ENCODE measurements around the gene FNDC3B. TPM values are rescaled to one million over a fixed set of nuclear protein-coding genes. Genes with fewer than 3 reads are reported as not detected.
A peak's percentile ranks its signal among the peaks of the same experiment; 100 is the strongest.

The FNDC3B gene

DNA sequence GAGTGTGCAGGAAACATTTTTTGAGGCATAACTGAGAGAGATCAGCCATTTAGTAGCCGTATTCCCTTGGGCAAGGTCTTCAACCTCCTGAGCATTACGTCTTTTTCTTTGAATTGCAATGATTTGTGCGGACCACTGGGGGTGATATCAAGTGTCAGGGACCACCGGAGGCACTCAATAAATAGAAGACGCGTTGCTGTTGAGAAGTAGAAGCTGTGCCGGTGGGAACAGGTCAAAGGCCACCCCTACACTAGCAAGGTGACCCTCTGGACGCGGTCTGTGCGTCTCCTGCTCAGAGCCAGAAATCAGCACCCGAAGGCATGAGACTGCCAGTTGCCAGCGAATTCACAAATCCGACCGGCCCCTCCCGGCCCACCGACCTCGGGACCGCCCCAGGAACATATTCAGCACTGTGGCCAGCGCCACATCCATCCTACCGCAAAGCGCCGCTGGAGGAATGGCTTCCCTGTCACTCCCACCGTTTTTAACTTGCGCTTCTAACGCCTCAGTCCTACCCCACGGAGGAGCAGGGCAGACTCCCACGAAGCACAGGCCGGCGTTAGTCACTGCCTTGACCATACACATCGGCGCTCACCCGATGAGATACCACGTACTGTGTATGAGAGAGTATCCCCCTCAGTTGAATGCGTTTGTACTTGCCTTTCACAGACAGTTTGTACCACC lies 410.2 kb downstream of the FNDC3B start:
- peaks cover 20 to 69% (median 36%) of the 10 kb centered on the region in 3 experiments for H3K27me3 ChIP-seq (ENCODE audit: control insufficient read depth in 3 of 3, insufficient read depth in 3 of 3, low read depth in 1 of 3, low read length in 3 of 3)
- peak overlapping the region in 1 of 2 donors; percentile 36 for H3K4me3 ChIP-seq (ENCODE audit: low read length in 2 of 2)
- no CpG with 5 or more reads among the region's 34 CpGs for WGBS, 2 donors (ENCODE audit: extremely low coverage in 2 of 2, insufficient read length in 2 of 2, insufficient replicate concordance in 1 of 2)

More for the DNA sequence above, 410.2 kb downstream of the FNDC3B start:
- Histone ChIP-seq H3K4me2 (ENCODE audit: insufficient read depth, low read length, poor library complexity, severe bottlenecking) (peak overlapping the region; percentile 45), H3K18ac (ENCODE audit: low read length) (no peak overlapping the region), H4K91ac (ENCODE audit: low read depth, low read length, poor library complexity) (no peak overlapping the region), H2BK15ac (ENCODE audit: low read length) (no peak overlapping the region), H2BK120ac (ENCODE audit: low read depth, low read length) (no peak overlapping the region), H3K36me3 (replicated peaks in 1 of 2; ENCODE audit: control insufficient read depth in 2 of 2, insufficient read depth in 2 of 2, low read length in 2 of 2) (no peaks in the 10 kb centered on the region), H3K79me1 (ENCODE audit: low read depth, low read length) (no peaks in the 10 kb centered on the region), H3K14ac (ENCODE audit: low read length) (no peak overlapping the region), H4K8ac (ENCODE audit: low read depth, low read length) (no peak overlapping the region), H2AFZ (ENCODE audit: low read length) (no peak overlapping the region), H3K9me3 (replicated peaks in 1 of 2; ENCODE audit: control insufficient read depth in 2 of 2, insufficient read depth in 1 of 2, low read depth in 1 of 2, low read length in 2 of 2) (peaks cover 5 to 12% of the 10 kb centered on the region in 2 donors), H3K9ac (ENCODE audit: low read depth, low read length, poor library complexity) (no peak overlapping the region), H3K23ac (ENCODE audit: low read depth, low read length, poor library complexity) (no peak overlapping the region), H2BK12ac (ENCODE audit: low read length) (no peak overlapping the region), H2BK5ac (ENCODE audit: low read length) (no peak overlapping the region), H3K27ac (replicated peaks; ENCODE audit: low read length) (no peak overlapping the region), H3K4ac (ENCODE audit: low read length) (no peak overlapping the region), H2AK5ac (ENCODE audit: low read depth, low read length) (no peak overlapping the region), H3K4me1 (ENCODE audit: control insufficient read depth in 2 of 2, insufficient read depth in 1 of 2, low read depth in 1 of 2, low read length in 2 of 2) (peaks cover 2 to 10% of the 10 kb centered on the region in 2 donors)
- DNase-seq (ENCODE audit: low spot score), result peak; percentile 65

Small RNAs within 50 kb of the gene (small RNA-seq; reads per million reads assigned to genes)
- gene RN7SL141P (ENCODE audit: insufficient read depth), result not detected
